Activated CD8-positive, alpha-beta T cell treated with anti-CD3 and anti-CD28 coated beads, Interleukin-2, amount 10 ng/mL, durations not matched to agents 7 days and 5 days (primary cell): Measurements from ENCODE around the gene C14orf93. TPM values are rescaled to one million over a fixed set of nuclear protein-coding genes. Genes with fewer than 3 reads are reported as not detected.
"Not testable (repeated sequence)": the region's sequence is repeated elsewhere in the genome, so short reads cannot be mapped to it uniquely, and the experiment has no call there.

Source experiments
- ATAC-seq: fragments of 150-1000 bp; cut with Tn5 transposase; one replicate; pipeline ENCODE4 v1.10.0; 2021; ENCODE audit warnings: moderate library complexity
- CTCF ChIA-PET: fragments of 350-600 bp; sonication (Branson Sonifier 250); formaldehyde crosslinking; loops from one replicate; lab custom pipeline; 2021; ENCODE audit warnings: antibody characterized with exemption; lab: Charles Lee
- POLR2A ChIA-PET: fragments of 350-600 bp; sonication (Branson Sonifier 250); formaldehyde crosslinking; loops from one replicate; lab custom pipeline; 2021; ENCODE audit warnings: antibody characterized with exemption; lab: Charles Lee
- DNase-seq: peaks from one replicate; pipeline ENCODE4 v3.0.0-alpha.2; 2020
- H3K27ac Mint-ChIP-seq: one replicate; pipeline ENCODE4 v1.8.0; 2021; ENCODE audit warnings: mild to moderate bottlenecking, mixed read lengths
- H3K27me3 Mint-ChIP-seq: one replicate; pipeline ENCODE4 v1.8.0; 2021; ENCODE audit warnings: low read depth, mixed read lengths
- H3K36me3 Mint-ChIP-seq: one replicate; pipeline ENCODE4 v1.8.0; 2021; ENCODE audit warnings: low read depth, mixed read lengths
- H3K4me1 Mint-ChIP-seq: one replicate; pipeline ENCODE4 v1.8.0; 2021; ENCODE audit warnings: low read depth, mixed read lengths
- H3K4me3 Mint-ChIP-seq: one replicate; pipeline ENCODE4 v1.8.0; 2021; ENCODE audit warnings: mild to moderate bottlenecking, mixed read lengths
- H3K9me3 Mint-ChIP-seq: one replicate; pipeline ENCODE4 v1.8.0; 2022; ENCODE audit warnings: mixed read lengths; ENCODE audit not compliant: insufficient read depth
- total RNA-seq, 2 experiments: library from RNA; stranded (reverse); gene quantifications; one replicate each; pipeline ENCODE4 v1.2.3, GENCODE V29; 2021

C14orf93 gene
- total RNA-seq, 2 experiments from 2014 or later = 7.8 to 9.0 TPM

GRCh38 chr14:23015618-23016017, 5.7 kb upstream of the C14orf93 start:
- Mint-ChIP-seq H3K4me1 (peaks cover 3% of the 10 kb centered on the region), H3K4me3 (no peak overlapping the region), H3K9me3 (no peaks in the 10 kb centered on the region), H3K27me3 (no peaks in the 10 kb centered on the region), H3K36me3 (no peaks in the 10 kb centered on the region), H3K27ac (no peak overlapping the region)
- DNase-seq = no peak
- ChIA-PET POLR2A (no interaction called here), CTCF (interaction anchor here (1.0 to 8.0 kb wide), 6 partner anchors 8 to 53 kb away, joined by 3 to 42 read pairs (median 10); no protein-coding TSS in a partner anchor)
- ATAC-seq = no peak

- ATAC-seq, DNase-seq, H3K27me3 Mint-ChIP-seq, H3K36me3 Mint-ChIP-seq, H3K9me3 Mint-ChIP-seq, H3K27ac Mint-ChIP-seq, H3K4me3 Mint-ChIP-seq, POLR2A ChIA-PET: not testable (repeated sequence)
- CTCF ChIA-PET = interaction anchor here (1.0 to 8.0 kb wide), 5 partner anchors 19 to 353 kb away, joined by 4 to 42 read pairs (median 8); no protein-coding TSS in a partner anchor
- H3K4me1 Mint-ChIP-seq = peaks cover 18% of the 10 kb centered on the region
Observed at GRCh38 chr14:23013749-23014054, 3.8 kb upstream of the C14orf93 start.

GRCh38 chr14:23013054-23013748, 3.3 kb upstream of the C14orf93 start:
- H3K4me1 Mint-ChIP-seq = peaks cover 23% of the 10 kb centered on the region
- no peaks in the 10 kb centered on the region for H3K27me3 Mint-ChIP-seq
- H3K9me3 Mint-ChIP-seq = no peaks in the 10 kb centered on the region
- peaks cover 5% of the 10 kb centered on the region for H3K36me3 Mint-ChIP-seq
- CTCF ChIA-PET = interaction anchor here (1.0 to 8.0 kb wide), 6 partner anchors 9 to 353 kb away, joined by 3 to 42 read pairs (median 4); no protein-coding TSS in a partner anchor
- DNase-seq (no peak), ATAC-seq (no peak)
- H3K27ac Mint-ChIP-seq = no peak overlapping the region
- no peak overlapping the region for H3K4me3 Mint-ChIP-seq
- POLR2A ChIA-PET = no interaction called here

GRCh38 chr14:23009483-23009938, 432 bp downstream of the C14orf93 start:
- ChIA-PET CTCF (interaction anchor here (4.0 to 4.1 kb wide), 4 partner anchors 15 to 59 kb away, joined by 39 to 121 read pairs (median 98); partner anchors contain the start of genes AJUBA and CDH24), POLR2A (no interaction called here)
- ATAC-seq (no peak), DNase-seq (no peak)
- no peaks in the 10 kb centered on the region for H3K27me3 Mint-ChIP-seq
- H3K36me3 Mint-ChIP-seq = peaks cover 5% of the 10 kb centered on the region
- H3K4me1 Mint-ChIP-seq = peaks cover 51% of the 10 kb centered on the region
- H3K27ac Mint-ChIP-seq = peak overlapping the region; percentile 92
- H3K9me3 Mint-ChIP-seq = no peaks in the 10 kb centered on the region
- H3K4me3 Mint-ChIP-seq = peak overlapping the region; percentile 90

- Mint-ChIP-seq H3K27me3 (no peaks in the 10 kb centered on the region), H3K9me3 (no peaks in the 10 kb centered on the region), H3K4me3 (peak overlapping the region; percentile 90), H3K36me3 (peaks cover 5% of the 10 kb centered on the region), H3K27ac (peak overlapping the region; percentile 92), H3K4me1 (peaks cover 51% of the 10 kb centered on the region)
- ChIA-PET POLR2A (interaction anchor here (2.8 kb wide), 1 partner anchor 90 kb away, joined by 9 read pairs; the partner anchor contains the start of gene RBM23), CTCF (interaction anchor here (0.7 to 4.1 kb wide), 7 partner anchors 13 to 60 kb away, joined by 3 to 121 read pairs (median 39); partner anchors contain the start of genes AJUBA and CDH24)
- DNase-seq (no peak), ATAC-seq (no peak)
Observed at GRCh38 chr14:23008831-23009230, 1.1 kb downstream of the C14orf93 start.

- Mint-ChIP-seq H3K27ac (peak overlapping the region; percentile 98), H3K27me3 (no peaks in the 10 kb centered on the region), H3K36me3 (peaks cover 5% of the 10 kb centered on the region), H3K4me3 (peak overlapping the region; percentile 94), H3K9me3 (no peaks in the 10 kb centered on the region), H3K4me1 (peaks cover 51% of the 10 kb centered on the region)
- DNase-seq = peak; percentile 98
- peak; percentile 99 for ATAC-seq
- ChIA-PET POLR2A (interaction anchor here (0.6 to 2.8 kb wide), 22 partner anchors 11 to 1496 kb away, joined by 3 to 21 read pairs (median 4); partner anchors contain the start of genes C14orf119, DAD1, METTL3 and OXA1L), CTCF (interaction anchor here (0.7 to 4.1 kb wide), 29 partner anchors 10 to 446 kb away, joined by 3 to 121 read pairs (median 6); partner anchors contain the start of genes ACIN1, AJUBA, C14orf119 and CDH24)
Observed at GRCh38 chr14:23006544-23007419, 3.2 kb downstream of the C14orf93 start.

- H3K36me3 Mint-ChIP-seq = peaks cover 5% of the 10 kb centered on the region
- no peaks in the 10 kb centered on the region for H3K9me3 Mint-ChIP-seq
- H3K4me3 Mint-ChIP-seq = peak overlapping the region; percentile 94
- ChIA-PET CTCF (interaction anchor here (0.7 to 4.1 kb wide), 21 partner anchors 12 to 445 kb away, joined by 3 to 121 read pairs (median 8); partner anchors contain the start of genes ACIN1, AJUBA, C14orf119 and CDH24), POLR2A (interaction anchor here (1.1 to 2.8 kb wide), 11 partner anchors 10 to 443 kb away, joined by 3 to 21 read pairs (median 9); partner anchors contain the start of genes DAD1, PSMB5 and RBM23)
- peaks cover 49% of the 10 kb centered on the region for H3K4me1 Mint-ChIP-seq
- ATAC-seq = no peak
- peak overlapping the region; percentile 98 for H3K27ac Mint-ChIP-seq
- DNase-seq = no peak
- no peaks in the 10 kb centered on the region for H3K27me3 Mint-ChIP-seq
Observed at GRCh38 chr14:23006188-23006534, 3.8 kb downstream of the C14orf93 start.

GRCh38 chr14:23005451-23006187, 4.3 kb downstream of the C14orf93 start:
- Mint-ChIP-seq H3K4me1 (peaks cover 49% of the 10 kb centered on the region), H3K27me3 (no peaks in the 10 kb centered on the region), H3K9me3 (no peaks in the 10 kb centered on the region), H3K27ac (peak overlapping the region; percentile 98), H3K4me3 (peak overlapping the region; percentile 94), H3K36me3 (peaks cover 5% of the 10 kb centered on the region)
- no peak for DNase-seq
- no peak for ATAC-seq
- ChIA-PET POLR2A (interaction anchor here (1.1 to 2.6 kb wide), 4 partner anchors 10 to 443 kb away, joined by 3 to 21 read pairs (median 12); partner anchors contain the start of gene PSMB5), CTCF (interaction anchor here (1.0 to 4.1 kb wide), 15 partner anchors 11 to 435 kb away, joined by 3 to 121 read pairs (median 11); partner anchors contain the start of genes ACIN1, AJUBA, C14orf119 and CDH24)

- H3K36me3 Mint-ChIP-seq, ATAC-seq, H3K27ac Mint-ChIP-seq, H3K27me3 Mint-ChIP-seq, H3K9me3 Mint-ChIP-seq, POLR2A ChIA-PET, DNase-seq, H3K4me3 Mint-ChIP-seq: not testable (repeated sequence)
- CTCF ChIA-PET = interaction anchor here (1.3 to 1.4 kb wide), 2 partner anchors 10 to 18 kb away, joined by 4 to 5 read pairs; no protein-coding TSS in a partner anchor
- H3K4me1 Mint-ChIP-seq = peaks cover 39% of the 10 kb centered on the region
Observed at GRCh38 chr14:23004274-23004673, 5.7 kb downstream of the C14orf93 start.

- ChIA-PET CTCF (no interaction called here), POLR2A (no interaction called here)
- Mint-ChIP-seq H3K27me3 (no peaks in the 10 kb centered on the region), H3K4me3 (no peak overlapping the region), H3K36me3 (no peaks in the 10 kb centered on the region), H3K9me3 (no peaks in the 10 kb centered on the region), H3K4me1 (peaks cover 22% of the 10 kb centered on the region), H3K27ac (no peak overlapping the region)
- ATAC-seq (no peak), DNase-seq (no peak)
Observed at GRCh38 chr14:23002592-23002991, 7.4 kb downstream of the C14orf93 start.
